ENCODE measurements around the gene UQCC3.
"Not testable (repeated sequence)": the region's sequence is repeated elsewhere in the genome, so short reads cannot be mapped to it uniquely, and the experiment has no call there.

UQCC3 gene

GRCh38 chr11:62671608-62672389 is at the start of gene UQCC3, which contains the start of gene LBHD1:
Gene UQCC3, plus strand, starts transcription at chr11:62671673. Its CDS starts 73 bp downstream, at chr11:62671746.
Gene LBHD1, minus strand, starts transcription at chr11:62672267. Its CDS starts 2,236 bp downstream, at chr11:62670031.
- FAIRE-seq, result no peak

- FAIRE-seq, result no peak
Observed at GRCh38 chr11:62622476-62623089, 48.9 kb upstream of the UQCC3 start.

- no peak for FAIRE-seq
Observed at GRCh38 chr11:62627713-62628112, 43.8 kb upstream of the UQCC3 start.

- no peak for FAIRE-seq
Observed at GRCh38 chr11:62632492-62632891, 39.0 kb upstream of the UQCC3 start.

GRCh38 chr11:62644220-62644619 is 27.3 kb upstream of the UQCC3 start:
- no peak for FAIRE-seq

GRCh38 chr11:62645671-62645945 is 25.9 kb upstream of the UQCC3 start:
- FAIRE-seq, result no peak

- peak; percentile 55 for FAIRE-seq
Observed at GRCh38 chr11:62645946-62646824, 25.3 kb upstream of the UQCC3 start, which contains the start of gene GANAB. Gene GANAB, minus strand, starts transcription at chr11:62646613. Its CDS starts 14 bp downstream, at chr11:62646599.

- FAIRE-seq, result no peak
Observed at GRCh38 chr11:62646825-62647608, 24.5 kb upstream of the UQCC3 start.

- FAIRE-seq, result no peak
Observed at GRCh38 chr11:62647609-62648005, 23.9 kb upstream of the UQCC3 start.

- no peak for FAIRE-seq
Observed at GRCh38 chr11:62648185-62648966, 23.1 kb upstream of the UQCC3 start.

GRCh38 chr11:62648967-62649364 is 22.5 kb upstream of the UQCC3 start:
- no peak for FAIRE-seq

GRCh38 chr11:62649486-62649885 is 22.0 kb upstream of the UQCC3 start:
- no peak for FAIRE-seq

- FAIRE-seq, result not testable (repeated sequence)
Observed at GRCh38 chr11:62650283-62650682, 21.2 kb upstream of the UQCC3 start.

GRCh38 chr11:62652161-62653006 is 19.1 kb upstream of the UQCC3 start:
- FAIRE-seq, result no peak

GRCh38 chr11:62654297-62654696 is 17.2 kb upstream of the UQCC3 start:
- FAIRE-seq, result no peak

GRCh38 chr11:62656796-62657429 is 14.6 kb upstream of the UQCC3 start:
- no peak for FAIRE-seq

- no peak for FAIRE-seq
Observed at GRCh38 chr11:62664405-62665074, 6.9 kb upstream of the UQCC3 start.

- no peak for FAIRE-seq
Observed at GRCh38 chr11:62665075-62665598, 6.3 kb upstream of the UQCC3 start, which contains the start of the genes C11orf98 and CSKMT. Gene C11orf98, minus strand, starts transcription at chr11:62665210. Its CDS starts 41 bp downstream, at chr11:62665169. Gene CSKMT, plus strand, starts transcription at chr11:62665312. Its CDS starts 568 bp downstream, at chr11:62665880.

GRCh38 chr11:62665599-62666258 is 5.7 kb upstream of the UQCC3 start:
- no peak for FAIRE-seq

All from islet of Langerhans (tissue), 1 donor.